IMR-90 (cell line): ENCODE results near the gene RPTOR. TPM values are rescaled to one million over a fixed set of nuclear protein-coding genes. Genes with fewer than 3 reads are reported as not detected.

Experiments
- ATAC-seq: fragments of 200-7000 bp; cut with Tn5 transposase; 2 replicates; pipeline ENCODE4 v1.9.1; 2020; ENCODE audit warnings: low read depth, mild to moderate bottlenecking, moderate library complexity
- BruUV-seq: library from RNA; stranded (reverse); fragments of 400-500 nt; replicated peaks from 2 replicates; lab custom pipeline; 2021; lab: Mats Ljungman, UMichigan
- CTCF ChIA-PET: fragments of 300-600 bp; formaldehyde crosslinking; extraction: SDS; loops from one replicate; lab custom pipeline; 2021; ENCODE audit warnings: antibody characterized with exemption; lab: Yijun Ruan, JAX
- POLR2A ChIA-PET: fragments of 300-600 bp; sonication (Branson Sonifier 250); formaldehyde crosslinking; loops from one replicate; lab custom pipeline; 2022; ENCODE audit warnings: antibody characterized with exemption; ENCODE audit not compliant: unreplicated experiment; lab: Charles Lee
- DNase-seq: peaks from one replicate; pipeline ENCODE4 v3.0.0; 2013
- H2AFZ ChIP-seq: replicated peaks from 2 replicates; pipeline ENCODE3; 2013; ENCODE audit warnings: low read length, mild to moderate bottlenecking; ENCODE audit not compliant: poor library complexity
- H2AK5ac ChIP-seq: 2 replicates; pipeline ENCODE4 v1.6.1; 2013; ENCODE audit warnings: low read depth, low read length, inconsistent platforms
- H2AK9ac ChIP-seq: replicated peaks from 2 replicates; pipeline ENCODE3; 2013; ENCODE audit warnings: mild to moderate bottlenecking, low read depth, low read length, moderate library complexity; ENCODE audit not compliant: poor library complexity
- H2BK120ac ChIP-seq: 2 replicates; pipeline ENCODE4 v1.6.1; 2013; ENCODE audit warnings: low read depth, low read length, inconsistent platforms
- H2BK15ac ChIP-seq: 3 replicates; pipeline ENCODE4 v1.6.1; 2013; ENCODE audit warnings: low read depth, low read length, inconsistent platforms
- H2BK20ac ChIP-seq: 2 replicates; pipeline ENCODE4 v1.6.1; 2013; ENCODE audit warnings: low read depth, mild to moderate bottlenecking, inconsistent platforms, low read length, moderate library complexity
- H2BK5ac ChIP-seq: 2 replicates; pipeline ENCODE4 v1.6.1; 2013; ENCODE audit warnings: mild to moderate bottlenecking, low read depth, low read length, inconsistent platforms; ENCODE audit not compliant: poor library complexity, severe bottlenecking
- H3K14ac ChIP-seq: replicated peaks from 2 replicates; pipeline ENCODE4 v1.6.1; 2013; ENCODE audit warnings: low read depth, low read length, inconsistent platforms
- H3K18ac ChIP-seq: 2 replicates; pipeline ENCODE4 v1.6.1; 2013; ENCODE audit warnings: low read depth, low read length, control low read depth
- H3K23ac ChIP-seq: 2 replicates; pipeline ENCODE4 v1.6.1; 2013; ENCODE audit warnings: low read depth, low read length, inconsistent platforms
- H3K27ac ChIP-seq: 2 replicates; pipeline ENCODE4 v1.5.1; 2013; ENCODE audit warnings: mild to moderate bottlenecking, control low read depth, low read length; ENCODE audit not compliant: insufficient read depth
- H3K27me3 ChIP-seq: 2 replicates; pipeline ENCODE4 v1.6.1; 2013; ENCODE audit warnings: low read length; ENCODE audit not compliant: control insufficient read depth, insufficient read depth
- H3K36me3 ChIP-seq: 2 replicates; pipeline ENCODE4 v1.6.1; 2013; ENCODE audit warnings: low read length, mixed read lengths; ENCODE audit not compliant: control insufficient read depth, insufficient read depth
- H3K4ac ChIP-seq: 2 replicates; pipeline ENCODE4 v1.6.1; 2013; ENCODE audit warnings: low read depth, low read length, inconsistent platforms
- H3K4me1 ChIP-seq: 2 replicates; pipeline ENCODE4 v1.6.1; 2013; ENCODE audit warnings: low read length, mixed read lengths; ENCODE audit not compliant: control insufficient read depth, insufficient read depth
- H3K4me2 ChIP-seq: 2 replicates; pipeline ENCODE4 v1.6.1; 2013; ENCODE audit warnings: low read depth, mild to moderate bottlenecking, control low read depth, low read length, moderate library complexity
- H3K4me3 ChIP-seq: 2 replicates; pipeline ENCODE4 v1.5.1; 2013; ENCODE audit warnings: low read depth, mild to moderate bottlenecking, control low read depth, low read length, moderate library complexity; ENCODE audit not compliant: insufficient read depth
- H3K56ac ChIP-seq: 2 replicates; pipeline ENCODE4 v1.6.1; 2013; ENCODE audit warnings: low read length, inconsistent platforms; ENCODE audit not compliant: insufficient read depth; ENCODE audit errors: extremely low read depth
- H3K79me1 ChIP-seq, 2 experiments: 2 replicates each; pipeline ENCODE4 v1.6.1; 2013; ENCODE audit warnings: low read length in 2 of 2, inconsistent platforms in 1 of 2, low read depth in 1 of 2
- H3K9ac ChIP-seq: 2 replicates; pipeline ENCODE4 v1.6.1; 2013; ENCODE audit warnings: low read depth, low read length, control low read depth
- H3K9me1 ChIP-seq: 2 replicates; pipeline ENCODE4 v1.6.1; 2013; ENCODE audit warnings: low read length, inconsistent platforms; ENCODE audit not compliant: insufficient read depth
- H3K9me3 ChIP-seq: 2 replicates; pipeline ENCODE4 v1.6.1; 2013; ENCODE audit warnings: low read length; ENCODE audit not compliant: control insufficient read depth, insufficient read depth
- H4K20me1 ChIP-seq: 2 replicates; pipeline ENCODE4 v1.6.1; 2013; ENCODE audit warnings: low read length, inconsistent platforms; ENCODE audit not compliant: insufficient read depth
- H4K5ac ChIP-seq: 2 replicates; pipeline ENCODE4 v1.6.1; 2013; ENCODE audit warnings: mild to moderate bottlenecking, low read depth, low read length, control low read depth
- H4K8ac ChIP-seq, 2 experiments: 2 replicates each; pipeline ENCODE4 v1.6.1; 2013; ENCODE audit warnings: low read depth in 2 of 2, low read length in 2 of 2, control low read depth in 1 of 2, inconsistent platforms in 1 of 2
- H4K91ac ChIP-seq: 2 replicates; pipeline ENCODE4 v1.6.1; 2013; ENCODE audit warnings: low read depth, low read length, inconsistent platforms; ENCODE audit not compliant: insufficient read depth
- CHD1 ChIP-seq: IDR thresholded peaks from 2 replicates; pipeline ENCODE4 v1.6.1; 2012; ENCODE audit warnings: low read depth, low read length, improper control_type of control experiment
- FOS ChIP-seq: fragments of 150-350 bp; IDR thresholded peaks from 2 replicates; pipeline ENCODE4 v1.6.1; 2016; ENCODE audit warnings: low read depth, low read length
- MAFK ChIP-seq: IDR thresholded peaks from 2 replicates; pipeline ENCODE4 v1.6.1; 2012; ENCODE audit warnings: low read depth, low read length, improper control_type of control experiment
- MXI1 ChIP-seq: IDR thresholded peaks from 2 replicates; pipeline ENCODE4 v1.6.1; 2012; ENCODE audit warnings: low read depth, mild to moderate bottlenecking, low read length, moderate library complexity, borderline replicate concordance
- NFE2L2 ChIP-seq: fragments of 150-350 bp; IDR thresholded peaks from 2 replicates; pipeline ENCODE4 v1.6.1; 2016; ENCODE audit warnings: low read depth, mild to moderate bottlenecking, low read length
- RCOR1 ChIP-seq: IDR thresholded peaks from 2 replicates; pipeline ENCODE4 v1.6.1; 2012; ENCODE audit warnings: mild to moderate bottlenecking, low read length, improper control_type of control experiment; ENCODE audit not compliant: insufficient replicate concordance
- SMC3 ChIP-seq: fragments of 150-350 bp; IDR thresholded peaks from 2 replicates; pipeline ENCODE4 v1.6.1; 2016; ENCODE audit warnings: low read depth, mild to moderate bottlenecking, antibody characterized with exemption, low read length, moderate library complexity
- USF2 ChIP-seq: fragments of 150-350 bp; IDR thresholded peaks from 2 replicates; pipeline ENCODE4 v1.6.1; 2017; ENCODE audit warnings: mild to moderate bottlenecking, antibody characterized with exemption, low read length, low read depth
- WGBS, 2 experiments: methylation state at CpG; one replicate each; pipeline versions ENCODE4 v1.1.5 to v1.1.7; 2013; ENCODE audit warnings: missing lambda C conversion rate in 2 of 2; ENCODE audit not compliant: insufficient read length in 1 of 2; ENCODE audit errors: extremely low coverage in 2 of 2; 5-methylcytosine and 5-hydroxymethylcytosine counted together
- dilution Hi-C: fragments of 300-500 bp; cut with HindIII; formaldehyde crosslinking; loops from one replicate; pipeline ENCODE4 v1.14.3; 2018; ENCODE audit warnings: low sequenced_read_pairs; ENCODE audit not compliant: unreplicated experiment
- in situ Hi-C: fragments of 300-500 bp; cut with MboI; formaldehyde crosslinking; loops from 3 replicates; pipeline ENCODE4 v1.14.3; 2019; ENCODE audit warnings: low sequenced_read_pairs, inconsistent platforms, mixed read lengths
- intact Hi-C: fragments of 100-400 bp; cut with micrococcal nuclease; formaldehyde crosslinking; loops from 2 replicates; pipeline ENCODE4 v1.10.0; 2022
- polyA plus RNA-seq, 3 experiments: library from polyadenylated mRNA; depleted of rRNA; stranded (reverse); fragments of >200 nt; gene quantifications; 2 replicates each; pipeline ENCODE4 v1.2.3, GENCODE V29; 2012; ENCODE audit warnings: low replicate concordance in 1 of 3
- total RNA-seq: library from RNA; depleted of rRNA; stranded (reverse); fragments of >200 nt; gene quantifications from 2 replicates; pipeline ENCODE4 v1.2.3, GENCODE V29; 2012

RPTOR gene
- total and polyA plus RNA-seq, 2 of the 4 experiments (the other 2 are of a cell fraction) = 10.8 to 14.7 TPM

DNA sequence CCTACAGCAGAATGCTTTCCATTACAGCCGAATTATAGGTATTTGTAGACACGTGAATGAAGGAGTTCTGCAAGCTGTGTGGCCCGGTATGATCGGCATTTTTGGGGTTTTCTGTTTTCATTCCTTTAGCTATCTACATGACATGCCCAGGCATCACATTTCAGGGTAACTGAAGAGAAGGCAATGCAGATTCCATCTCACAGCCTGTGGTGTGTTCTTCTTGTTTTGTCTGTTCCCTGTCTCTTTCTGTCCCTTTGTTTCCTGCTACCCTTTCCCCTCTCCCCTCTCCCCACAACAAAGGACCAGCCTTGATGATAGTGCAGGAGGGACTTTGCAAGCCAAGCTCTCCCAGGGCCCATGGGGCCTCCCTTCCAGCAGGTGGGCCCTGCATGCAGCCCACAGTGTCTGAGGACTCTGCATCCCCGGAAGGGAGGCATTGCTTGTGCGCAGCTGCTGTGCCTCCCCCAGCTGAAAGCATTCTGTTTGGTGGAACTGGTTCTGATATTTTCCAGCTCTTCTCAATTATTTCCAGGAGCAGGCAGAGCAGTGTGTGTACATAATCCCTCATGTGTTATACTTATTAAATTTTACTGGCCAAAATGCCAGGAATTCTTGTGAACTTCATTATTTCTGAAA lies 207.4 kb downstream of the RPTOR start:
- Histone ChIP-seq H2BK5ac (peak overlapping the region; percentile 90), H2BK15ac (peak overlapping the region; percentile 64), H4K8ac (peak overlapping the region; percentile 27 to 76; a peak in 3 of 4 replicates), H3K27ac (peak overlapping the region; percentile 56), H3K18ac (peak overlapping the region; percentile 82), H2BK20ac (peak overlapping the region; percentile 95), H3K23ac (peak overlapping the region; percentile 72), H3K36me3 (peaks cover 12% of the 10 kb centered on the region), H4K20me1 (no peaks in the 10 kb centered on the region), H4K5ac (peak overlapping the region; percentile 85), H2AFZ (peak overlapping the region; percentile 70), H2AK9ac (peak overlapping the region; percentile 81), H3K4me2 (peak overlapping the region; percentile 58), H2AK5ac (peak overlapping the region; percentile 87), H3K4ac (peak overlapping the region; percentile 96), H3K27me3 (no peaks in the 10 kb centered on the region), H2BK120ac (peak overlapping the region; percentile 95), H3K4me1 (peaks cover 18% of the 10 kb centered on the region), H3K14ac (peak overlapping the region; percentile 89), H4K91ac (peak overlapping the region; percentile 92), H3K9me1 (peaks cover 16% of the 10 kb centered on the region), H3K4me3 (no peak overlapping the region), H3K9ac (peak overlapping the region; percentile 49), H3K79me1 (peaks cover 10 to 47% of the 10 kb centered on the region in 2 experiments; a peak in 3 of 4 replicates), H3K56ac (peak overlapping the region; percentile 58), H3K9me3 (no peaks in the 10 kb centered on the region)
- dilution Hi-C loops = no loop called here
- CTCF ChIA-PET = interaction anchor here (1.4 kb wide), 1 partner anchor 12 kb away, joined by 3 read pairs; no protein-coding TSS in a partner anchor
- in situ Hi-C loops = no loop called here
- ATAC-seq = peak; percentile 75
- intact Hi-C loops = no loop called here
- POLR2A ChIA-PET = no interaction called here
- no TSS peak for BruUV-seq
- DNase-seq = peak; percentile 45
- WGBS, 2 experiments = 80% methylated on average over 1 of the region's 6 CpGs; no CpG with 5 or more reads in 1 of the 2 experiments
- no peak for TF ChIP-seq CHD1
- TF ChIP-seq MXI1 = no peak
- TF ChIP-seq USF2 = no peak
- no peak for TF ChIP-seq RCOR1
- TF ChIP-seq SMC3 = no peak
- no peak for TF ChIP-seq NFE2L2
- no peak for TF ChIP-seq MAFK
- TF ChIP-seq FOS = no peak
